Mononuclear cell (primary cell): Measurements from ENCODE around the gene CDH13. TPM values are rescaled to one million over a fixed set of nuclear protein-coding genes. Genes with fewer than 3 reads are reported as not detected.

ENCODE experiments used
- H3K27me3 ChIP-seq: 2 replicates; pipeline ENCODE4 v1.6.0; 2011; ENCODE audit warnings: low read length, control low read depth; ENCODE audit not compliant: insufficient read depth
- H3K4me1 ChIP-seq: 2 replicates; pipeline ENCODE4 v1.5.1; 2011; ENCODE audit warnings: mild to moderate bottlenecking, low read length, control low read depth; ENCODE audit not compliant: insufficient read depth
- H3K4me3 ChIP-seq: 2 replicates; pipeline ENCODE4 v1.5.1; 2011; ENCODE audit warnings: mild to moderate bottlenecking, low read length, moderate library complexity
- H3K9me3 ChIP-seq: 2 replicates; pipeline ENCODE4 v1.5.1; 2011; ENCODE audit warnings: low read depth, mild to moderate bottlenecking, control low read depth, low read length
- total RNA-seq: library from RNA; depleted of rRNA; stranded (reverse); fragments of >200 nt; gene quantifications from one replicate; pipeline ENCODE4 v1.2.3, GENCODE V29; 2012

Gene CDH13
- total RNA-seq, 1 donor = 0.10 TPM

GRCh38 chr16:83626676-83627075 lies 999.9 kb downstream of the CDH13 start:
- H3K4me3 ChIP-seq = no peak overlapping the region
- H3K9me3 ChIP-seq = no peaks in the 10 kb centered on the region
- H3K27me3 ChIP-seq = no peaks in the 10 kb centered on the region
- no peaks in the 10 kb centered on the region for H3K4me1 ChIP-seq

- Histone ChIP-seq H3K4me1 (no peaks in the 10 kb centered on the region), H3K9me3 (no peaks in the 10 kb centered on the region), H3K27me3 (no peaks in the 10 kb centered on the region), H3K4me3 (no peak overlapping the region)
These were observed 1001.2 kb downstream of the CDH13 start for GRCh38 chr16:83627996-83628395.

GRCh38 chr16:83629426-83629825 lies 1002.7 kb downstream of the CDH13 start:
- Histone ChIP-seq H3K9me3 (no peaks in the 10 kb centered on the region), H3K4me1 (no peaks in the 10 kb centered on the region), H3K27me3 (no peaks in the 10 kb centered on the region), H3K4me3 (no peak overlapping the region)

- Histone ChIP-seq H3K4me3 (no peak overlapping the region), H3K9me3 (no peaks in the 10 kb centered on the region), H3K4me1 (no peaks in the 10 kb centered on the region), H3K27me3 (no peaks in the 10 kb centered on the region)
These were observed 1003.1 kb downstream of the CDH13 start for GRCh38 chr16:83629836-83630235.

- Histone ChIP-seq H3K4me1 (no peaks in the 10 kb centered on the region), H3K4me3 (no peak overlapping the region), H3K9me3 (no peaks in the 10 kb centered on the region), H3K27me3 (no peaks in the 10 kb centered on the region)
These were observed 1004.2 kb downstream of the CDH13 start for GRCh38 chr16:83630979-83631378.

- Histone ChIP-seq H3K9me3 (no peaks in the 10 kb centered on the region), H3K27me3 (no peaks in the 10 kb centered on the region), H3K4me3 (no peak overlapping the region), H3K4me1 (no peaks in the 10 kb centered on the region)
These were observed 1006.5 kb downstream of the CDH13 start for GRCh38 chr16:83633286-83633685.

- Histone ChIP-seq H3K9me3 (no peaks in the 10 kb centered on the region), H3K4me3 (no peak overlapping the region), H3K4me1 (no peaks in the 10 kb centered on the region), H3K27me3 (no peaks in the 10 kb centered on the region)
These were observed 1021.6 kb downstream of the CDH13 start for GRCh38 chr16:83648347-83648746.

GRCh38 chr16:83651871-83652270 lies 1025.1 kb downstream of the CDH13 start:
- no peaks in the 10 kb centered on the region for H3K27me3 ChIP-seq
- H3K9me3 ChIP-seq = no peaks in the 10 kb centered on the region
- H3K4me1 ChIP-seq = no peaks in the 10 kb centered on the region
- H3K4me3 ChIP-seq = no peak overlapping the region

- Histone ChIP-seq H3K4me3 (no peak overlapping the region), H3K27me3 (no peaks in the 10 kb centered on the region), H3K9me3 (no peaks in the 10 kb centered on the region), H3K4me1 (no peaks in the 10 kb centered on the region)
These were observed 1026.2 kb downstream of the CDH13 start for GRCh38 chr16:83652943-83653342.

GRCh38 chr16:83653785-83654184 lies 1027.0 kb downstream of the CDH13 start:
- H3K27me3 ChIP-seq = no peaks in the 10 kb centered on the region
- no peak overlapping the region for H3K4me3 ChIP-seq
- H3K9me3 ChIP-seq = no peaks in the 10 kb centered on the region
- no peaks in the 10 kb centered on the region for H3K4me1 ChIP-seq

- H3K9me3 ChIP-seq = no peaks in the 10 kb centered on the region
- H3K27me3 ChIP-seq = no peaks in the 10 kb centered on the region
- H3K4me1 ChIP-seq = no peaks in the 10 kb centered on the region
- no peak overlapping the region for H3K4me3 ChIP-seq
These were observed 1033.5 kb downstream of the CDH13 start for GRCh38 chr16:83660282-83660681.

GRCh38 chr16:83661656-83662055 lies 1034.9 kb downstream of the CDH13 start:
- H3K9me3 ChIP-seq = no peaks in the 10 kb centered on the region
- H3K4me1 ChIP-seq = no peaks in the 10 kb centered on the region
- no peak overlapping the region for H3K4me3 ChIP-seq
- no peaks in the 10 kb centered on the region for H3K27me3 ChIP-seq

- H3K27me3 ChIP-seq = no peaks in the 10 kb centered on the region
- no peaks in the 10 kb centered on the region for H3K9me3 ChIP-seq
- H3K4me3 ChIP-seq = no peak overlapping the region
- H3K4me1 ChIP-seq = no peaks in the 10 kb centered on the region
These were observed 1039.7 kb downstream of the CDH13 start for GRCh38 chr16:83666449-83666848.

GRCh38 chr16:83669456-83669855 lies 1042.7 kb downstream of the CDH13 start:
- no peaks in the 10 kb centered on the region for H3K4me1 ChIP-seq
- H3K9me3 ChIP-seq = no peaks in the 10 kb centered on the region
- no peaks in the 10 kb centered on the region for H3K27me3 ChIP-seq
- H3K4me3 ChIP-seq = no peak overlapping the region

GRCh38 chr16:83674931-83675535 lies 1048.3 kb downstream of the CDH13 start:
- Histone ChIP-seq H3K4me1 (no peaks in the 10 kb centered on the region), H3K9me3 (no peaks in the 10 kb centered on the region), H3K27me3 (no peaks in the 10 kb centered on the region), H3K4me3 (no peak overlapping the region)

GRCh38 chr16:83676086-83676485 lies 1049.3 kb downstream of the CDH13 start:
- H3K4me3 ChIP-seq = no peak overlapping the region
- H3K9me3 ChIP-seq = no peaks in the 10 kb centered on the region
- no peaks in the 10 kb centered on the region for H3K4me1 ChIP-seq
- no peaks in the 10 kb centered on the region for H3K27me3 ChIP-seq
